ENCODE results near the gene ZBTB46.

DNA sequence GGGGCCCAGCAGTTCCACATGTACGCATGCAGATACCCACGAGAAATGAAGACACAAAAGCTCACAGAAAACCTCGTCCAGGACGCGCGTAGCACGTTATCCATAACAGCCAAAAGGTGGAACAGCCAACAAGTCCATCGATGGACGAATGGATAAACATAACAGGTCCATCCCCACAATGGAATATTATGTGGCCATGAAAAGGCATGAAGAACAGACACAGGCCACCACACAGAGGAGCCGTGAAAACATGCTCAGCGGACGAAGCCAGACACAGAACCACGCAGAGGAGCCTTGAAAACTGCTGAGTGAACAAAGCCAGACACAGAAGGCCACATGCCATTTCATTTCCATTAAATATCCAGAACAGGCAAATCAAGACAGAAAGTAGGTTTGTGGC lies 53.5 kb downstream of the ZBTB46 start:
- no peak for TF ChIP-seq CTCF (IDR thresholded peaks at IDR 0.05; ENCODE audit: insufficient read depth, low read length, poor library complexity, severe bottlenecking)
- no peak for TF ChIP-seq EZH2phosphoT487 (conservative IDR thresholded peaks at IDR 0.05; ENCODE audit: low read length)

All from SU-DHL-6 (cell line).